ENCODE measurements around the gene TIAM1. TPM values are rescaled to one million over a fixed set of nuclear protein-coding genes. Genes with fewer than 3 reads are reported as not detected.

TIAM1 gene
- total RNA-seq, 1 experiment from 2014 or later: 28.7 TPM

DNA sequence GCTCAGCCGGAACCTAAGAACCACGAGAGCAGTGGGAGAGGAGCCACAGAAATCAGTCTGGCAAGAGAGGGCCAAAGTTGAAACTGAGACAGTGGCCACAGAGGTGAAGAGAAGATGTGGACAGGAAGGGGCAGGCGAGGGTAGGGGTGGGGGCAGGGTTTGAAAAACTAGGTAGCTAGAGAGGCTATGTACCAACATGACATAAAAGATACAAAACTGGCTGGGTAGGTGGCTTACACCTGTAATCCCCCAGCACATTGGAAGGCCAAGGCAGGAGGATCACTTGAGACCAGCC, 28.4 kb upstream of the TIAM1 start (continued):
- TF ChIP-seq, protein P1, sequence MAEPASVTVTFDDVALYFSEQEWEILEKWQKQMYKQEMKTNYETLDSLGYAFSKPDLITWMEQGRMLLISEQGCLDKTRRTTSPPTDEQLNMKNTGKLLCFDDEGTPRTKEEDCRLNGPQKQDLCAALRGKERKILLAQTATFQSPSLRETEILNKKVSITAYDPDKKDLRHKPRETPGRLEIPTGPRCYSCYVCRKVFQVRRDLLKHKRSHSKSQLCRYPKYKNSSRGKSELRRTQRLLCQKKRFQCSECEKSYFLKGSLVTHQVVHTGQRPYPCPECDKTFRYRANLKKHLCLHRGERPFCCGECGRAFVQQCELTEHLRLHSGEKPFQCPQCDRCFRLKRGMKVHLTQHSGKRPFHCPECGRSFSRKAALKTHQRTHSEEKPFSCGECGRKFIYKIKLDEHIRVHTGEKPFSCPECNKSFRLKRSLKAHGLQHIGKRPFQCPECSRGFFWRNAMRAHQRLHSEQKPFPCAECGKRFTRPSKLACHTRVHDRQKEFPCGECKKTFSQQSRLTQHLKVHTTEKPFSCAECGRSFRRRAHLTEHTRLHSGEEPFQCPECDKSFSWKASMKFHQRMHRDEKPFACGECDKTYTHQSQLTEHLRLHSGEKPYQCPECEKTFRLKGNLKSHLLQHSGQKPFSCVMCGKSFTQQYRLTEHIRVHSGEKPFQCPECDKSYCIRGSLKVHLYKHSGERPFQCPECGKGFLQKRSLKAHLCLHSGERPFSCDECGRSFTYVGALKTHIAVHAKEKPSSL (CRISPR knock-in tag; conservative IDR thresholded peaks at IDR 0.05): no peak
- TF ChIP-seq, protein P2, sequence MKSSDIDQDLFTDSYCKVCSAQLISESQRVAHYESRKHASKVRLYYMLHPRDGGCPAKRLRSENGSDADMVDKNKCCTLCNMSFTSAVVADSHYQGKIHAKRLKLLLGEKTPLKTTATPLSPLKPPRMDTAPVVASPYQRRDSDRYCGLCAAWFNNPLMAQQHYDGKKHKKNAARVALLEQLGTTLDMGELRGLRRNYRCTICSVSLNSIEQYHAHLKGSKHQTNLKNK (CRISPR knock-in tag; IDR thresholded peaks at IDR 0.05): no peak
- TF ChIP-seq, protein P3, sequence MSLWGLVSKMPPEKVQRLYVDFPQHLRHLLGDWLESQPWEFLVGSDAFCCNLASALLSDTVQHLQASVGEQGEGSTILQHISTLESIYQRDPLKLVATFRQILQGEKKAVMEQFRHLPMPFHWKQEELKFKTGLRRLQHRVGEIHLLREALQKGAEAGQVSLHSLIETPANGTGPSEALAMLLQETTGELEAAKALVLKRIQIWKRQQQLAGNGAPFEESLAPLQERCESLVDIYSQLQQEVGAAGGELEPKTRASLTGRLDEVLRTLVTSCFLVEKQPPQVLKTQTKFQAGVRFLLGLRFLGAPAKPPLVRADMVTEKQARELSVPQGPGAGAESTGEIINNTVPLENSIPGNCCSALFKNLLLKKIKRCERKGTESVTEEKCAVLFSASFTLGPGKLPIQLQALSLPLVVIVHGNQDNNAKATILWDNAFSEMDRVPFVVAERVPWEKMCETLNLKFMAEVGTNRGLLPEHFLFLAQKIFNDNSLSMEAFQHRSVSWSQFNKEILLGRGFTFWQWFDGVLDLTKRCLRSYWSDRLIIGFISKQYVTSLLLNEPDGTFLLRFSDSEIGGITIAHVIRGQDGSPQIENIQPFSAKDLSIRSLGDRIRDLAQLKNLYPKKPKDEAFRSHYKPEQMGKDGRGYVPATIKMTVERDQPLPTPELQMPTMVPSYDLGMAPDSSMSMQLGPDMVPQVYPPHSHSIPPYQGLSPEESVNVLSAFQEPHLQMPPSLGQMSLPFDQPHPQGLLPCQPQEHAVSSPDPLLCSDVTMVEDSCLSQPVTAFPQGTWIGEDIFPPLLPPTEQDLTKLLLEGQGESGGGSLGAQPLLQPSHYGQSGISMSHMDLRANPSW (CRISPR knock-in tag; conservative IDR thresholded peaks at IDR 0.05; ENCODE audit: low read depth): no peak
- TF ChIP-seq ATF1 (CRISPR knock-in tag; IDR thresholded peaks at IDR 0.05) (no peak), MYBL2 (CRISPR knock-in tag; IDR thresholded peaks at IDR 0.05) (no peak), KAT7 (CRISPR knock-in tag; IDR thresholded peaks at IDR 0.05; ENCODE audit: borderline replicate concordance) (no peak), SP1 (CRISPR knock-in tag; conservative IDR thresholded peaks at IDR 0.05) (no peak)
- TF ChIP-seq, protein P4, sequence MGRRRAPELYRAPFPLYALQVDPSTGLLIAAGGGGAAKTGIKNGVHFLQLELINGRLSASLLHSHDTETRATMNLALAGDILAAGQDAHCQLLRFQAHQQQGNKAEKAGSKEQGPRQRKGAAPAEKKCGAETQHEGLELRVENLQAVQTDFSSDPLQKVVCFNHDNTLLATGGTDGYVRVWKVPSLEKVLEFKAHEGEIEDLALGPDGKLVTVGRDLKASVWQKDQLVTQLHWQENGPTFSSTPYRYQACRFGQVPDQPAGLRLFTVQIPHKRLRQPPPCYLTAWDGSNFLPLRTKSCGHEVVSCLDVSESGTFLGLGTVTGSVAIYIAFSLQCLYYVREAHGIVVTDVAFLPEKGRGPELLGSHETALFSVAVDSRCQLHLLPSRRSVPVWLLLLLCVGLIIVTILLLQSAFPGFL (CRISPR knock-in tag; IDR thresholded peaks at IDR 0.05; ENCODE audit: borderline replicate concordance): no peak

DNA sequence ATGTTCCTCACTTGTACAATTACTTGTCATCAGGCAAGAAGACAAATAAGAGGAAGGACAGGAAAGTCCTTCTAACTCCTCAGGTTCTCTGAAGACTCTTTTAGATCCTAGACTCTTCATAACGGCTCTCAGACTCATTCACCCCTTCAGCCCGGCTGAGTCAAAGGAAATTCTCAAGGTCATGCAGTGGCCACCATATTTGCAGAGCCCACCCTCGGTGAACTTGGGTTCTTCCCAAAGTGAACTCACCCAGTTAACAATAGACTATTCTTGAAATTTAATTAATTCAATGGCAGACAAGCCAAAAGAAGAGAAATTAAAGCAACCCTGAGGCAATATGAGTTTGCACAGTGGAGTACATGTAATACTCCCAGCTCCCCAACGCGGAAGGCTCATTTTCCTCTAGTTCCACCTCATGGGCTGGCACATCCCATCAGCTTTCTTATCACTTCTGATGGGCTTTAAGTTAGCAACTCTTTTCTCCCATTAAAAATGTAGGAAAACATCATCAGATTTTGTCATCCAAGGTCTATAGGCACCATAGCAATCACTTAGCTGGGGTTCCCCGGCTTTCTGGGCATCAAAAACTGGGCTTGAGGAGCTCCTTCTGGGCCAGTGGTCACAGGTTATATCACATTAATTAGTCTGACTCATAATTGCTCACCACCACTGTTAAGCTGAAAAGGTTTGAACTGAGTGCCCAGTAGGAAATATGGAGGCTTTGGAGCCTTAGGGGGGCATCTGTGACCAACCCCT, 27.8 kb upstream of the TIAM1 start:
- DNase-seq (ENCODE audit: low spot score) (no peak), ATAC-seq (no peak)
- peaks cover 24% of the 10 kb centered on the region for H3K4me1 Mint-ChIP-seq
- H3K9me3 Mint-ChIP-seq: no peaks in the 10 kb centered on the region
- H3K36me3 Mint-ChIP-seq: no peaks in the 10 kb centered on the region
- CTCF ChIA-PET: no interaction called here
- H3K27me3 Mint-ChIP-seq (ENCODE audit: low read depth): no peaks in the 10 kb centered on the region
- no peak overlapping the region for H3K4me3 Mint-ChIP-seq
- H3K27ac Mint-ChIP-seq: no peak overlapping the region
- TF ChIP-seq NFE2L1 (CRISPR knock-in tag; IDR thresholded peaks at IDR 0.05) (no peak), FOXP1 (CRISPR knock-in tag; IDR thresholded peaks at IDR 0.05; ENCODE audit: borderline replicate concordance) (no peak), TP53 (CRISPR knock-in tag; IDR thresholded peaks at IDR 0.05) (no peak), JAZF1 (CRISPR knock-in tag; IDR thresholded peaks at IDR 0.05) (no peak), TCF7 (CRISPR knock-in tag; IDR thresholded peaks at IDR 0.05; ENCODE audit: low read depth) (no peak), IRF2 (CRISPR knock-in tag; IDR thresholded peaks at IDR 0.05; ENCODE audit: borderline replicate concordance, low read depth) (no peak), ESRRA (CRISPR knock-in tag; IDR thresholded peaks at IDR 0.05; ENCODE audit: borderline replicate concordance) (no peak)
- TF ChIP-seq, protein P3 (CRISPR knock-in tag; conservative IDR thresholded peaks at IDR 0.05; ENCODE audit: low read depth): no peak
- TF ChIP-seq, protein P5, sequence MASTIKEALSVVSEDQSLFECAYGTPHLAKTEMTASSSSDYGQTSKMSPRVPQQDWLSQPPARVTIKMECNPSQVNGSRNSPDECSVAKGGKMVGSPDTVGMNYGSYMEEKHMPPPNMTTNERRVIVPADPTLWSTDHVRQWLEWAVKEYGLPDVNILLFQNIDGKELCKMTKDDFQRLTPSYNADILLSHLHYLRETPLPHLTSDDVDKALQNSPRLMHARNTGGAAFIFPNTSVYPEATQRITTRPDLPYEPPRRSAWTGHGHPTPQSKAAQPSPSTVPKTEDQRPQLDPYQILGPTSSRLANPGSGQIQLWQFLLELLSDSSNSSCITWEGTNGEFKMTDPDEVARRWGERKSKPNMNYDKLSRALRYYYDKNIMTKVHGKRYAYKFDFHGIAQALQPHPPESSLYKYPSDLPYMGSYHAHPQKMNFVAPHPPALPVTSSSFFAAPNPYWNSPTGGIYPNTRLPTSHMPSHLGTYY (CRISPR knock-in tag; IDR thresholded peaks at IDR 0.05): no peak
- TF ChIP-seq, protein P6, sequence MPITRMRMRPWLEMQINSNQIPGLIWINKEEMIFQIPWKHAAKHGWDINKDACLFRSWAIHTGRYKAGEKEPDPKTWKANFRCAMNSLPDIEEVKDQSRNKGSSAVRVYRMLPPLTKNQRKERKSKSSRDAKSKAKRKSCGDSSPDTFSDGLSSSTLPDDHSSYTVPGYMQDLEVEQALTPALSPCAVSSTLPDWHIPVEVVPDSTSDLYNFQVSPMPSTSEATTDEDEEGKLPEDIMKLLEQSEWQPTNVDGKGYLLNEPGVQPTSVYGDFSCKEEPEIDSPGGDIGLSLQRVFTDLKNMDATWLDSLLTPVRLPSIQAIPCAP (CRISPR knock-in tag; IDR thresholded peaks at IDR 0.05): no peak
- TF ChIP-seq, protein P7, sequence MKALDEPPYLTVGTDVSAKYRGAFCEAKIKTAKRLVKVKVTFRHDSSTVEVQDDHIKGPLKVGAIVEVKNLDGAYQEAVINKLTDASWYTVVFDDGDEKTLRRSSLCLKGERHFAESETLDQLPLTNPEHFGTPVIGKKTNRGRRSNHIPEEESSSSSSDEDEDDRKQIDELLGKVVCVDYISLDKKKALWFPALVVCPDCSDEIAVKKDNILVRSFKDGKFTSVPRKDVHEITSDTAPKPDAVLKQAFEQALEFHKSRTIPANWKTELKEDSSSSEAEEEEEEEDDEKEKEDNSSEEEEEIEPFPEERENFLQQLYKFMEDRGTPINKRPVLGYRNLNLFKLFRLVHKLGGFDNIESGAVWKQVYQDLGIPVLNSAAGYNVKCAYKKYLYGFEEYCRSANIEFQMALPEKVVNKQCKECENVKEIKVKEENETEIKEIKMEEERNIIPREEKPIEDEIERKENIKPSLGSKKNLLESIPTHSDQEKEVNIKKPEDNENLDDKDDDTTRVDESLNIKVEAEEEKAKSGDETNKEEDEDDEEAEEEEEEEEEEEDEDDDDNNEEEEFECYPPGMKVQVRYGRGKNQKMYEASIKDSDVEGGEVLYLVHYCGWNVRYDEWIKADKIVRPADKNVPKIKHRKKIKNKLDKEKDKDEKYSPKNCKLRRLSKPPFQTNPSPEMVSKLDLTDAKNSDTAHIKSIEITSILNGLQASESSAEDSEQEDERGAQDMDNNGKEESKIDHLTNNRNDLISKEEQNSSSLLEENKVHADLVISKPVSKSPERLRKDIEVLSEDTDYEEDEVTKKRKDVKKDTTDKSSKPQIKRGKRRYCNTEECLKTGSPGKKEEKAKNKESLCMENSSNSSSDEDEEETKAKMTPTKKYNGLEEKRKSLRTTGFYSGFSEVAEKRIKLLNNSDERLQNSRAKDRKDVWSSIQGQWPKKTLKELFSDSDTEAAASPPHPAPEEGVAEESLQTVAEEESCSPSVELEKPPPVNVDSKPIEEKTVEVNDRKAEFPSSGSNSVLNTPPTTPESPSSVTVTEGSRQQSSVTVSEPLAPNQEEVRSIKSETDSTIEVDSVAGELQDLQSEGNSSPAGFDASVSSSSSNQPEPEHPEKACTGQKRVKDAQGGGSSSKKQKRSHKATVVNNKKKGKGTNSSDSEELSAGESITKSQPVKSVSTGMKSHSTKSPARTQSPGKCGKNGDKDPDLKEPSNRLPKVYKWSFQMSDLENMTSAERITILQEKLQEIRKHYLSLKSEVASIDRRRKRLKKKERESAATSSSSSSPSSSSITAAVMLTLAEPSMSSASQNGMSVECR (CRISPR knock-in tag; IDR thresholded peaks at IDR 0.05; ENCODE audit: borderline replicate concordance): no peak
- TF ChIP-seq, protein P8, sequence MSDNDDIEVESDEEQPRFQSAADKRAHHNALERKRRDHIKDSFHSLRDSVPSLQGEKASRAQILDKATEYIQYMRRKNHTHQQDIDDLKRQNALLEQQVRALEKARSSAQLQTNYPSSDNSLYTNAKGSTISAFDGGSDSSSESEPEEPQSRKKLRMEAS (CRISPR knock-in tag; IDR thresholded peaks at IDR 0.05): no peak
- POLR2A ChIA-PET: no interaction called here

All from WTC11 (cell line).